Fibroblast of skin of left quadriceps (primary cell): Measurements from ENCODE around the gene TRERF1.

Source experiments
- DNase-seq, 2 experiments: peaks; one replicate each; pipeline ENCODE4 v3.0.0-alpha.2; 2013; ENCODE audit warnings: low read depth in 2 of 2

The TRERF1 gene

DNA sequence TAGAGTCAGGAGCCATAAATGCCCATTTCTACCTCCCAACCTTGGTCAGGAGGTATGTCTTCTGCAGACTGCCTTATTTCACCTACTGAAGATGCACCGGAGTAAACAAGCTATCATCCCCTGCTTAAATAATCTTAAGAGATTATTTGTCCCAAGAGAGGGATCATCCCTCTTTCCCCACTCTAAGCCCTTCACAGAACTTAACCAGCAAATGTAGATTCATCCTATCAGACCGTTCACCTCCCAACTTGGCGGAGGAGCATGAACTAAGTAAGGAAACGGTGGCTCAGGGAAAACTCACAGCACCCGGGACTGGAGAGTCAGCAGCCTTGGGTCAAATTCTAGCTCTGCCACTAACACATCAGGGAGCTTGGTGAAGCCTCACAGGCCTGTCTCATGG, 115.3 kb downstream of the TRERF1 start:
- no peak for DNase-seq

GRCh38 chr6:42335896-42336295, 115.8 kb downstream of the TRERF1 start:
- DNase-seq, result peak; percentile 44 to 51

DNA sequence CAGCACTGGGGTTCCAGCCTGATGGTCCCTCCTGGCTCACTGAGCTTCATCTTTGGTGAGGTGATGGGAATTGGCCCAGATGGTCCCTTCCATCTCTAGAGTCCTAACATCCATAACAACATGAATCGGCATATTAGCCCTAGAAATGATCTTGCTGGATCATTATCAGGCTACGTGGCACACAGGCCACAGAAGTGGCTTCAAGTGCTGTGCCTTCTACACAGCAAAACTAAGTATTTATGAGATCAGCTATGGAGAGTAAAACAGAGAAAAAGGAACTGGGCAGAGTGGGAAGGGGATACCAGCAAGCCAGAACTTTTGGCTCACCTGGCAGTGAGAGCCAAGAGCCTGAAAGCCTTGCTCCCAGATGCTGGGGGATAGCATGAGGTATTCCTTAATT, 116.9 kb downstream of the TRERF1 start:
- DNase-seq, result no peak

DNA sequence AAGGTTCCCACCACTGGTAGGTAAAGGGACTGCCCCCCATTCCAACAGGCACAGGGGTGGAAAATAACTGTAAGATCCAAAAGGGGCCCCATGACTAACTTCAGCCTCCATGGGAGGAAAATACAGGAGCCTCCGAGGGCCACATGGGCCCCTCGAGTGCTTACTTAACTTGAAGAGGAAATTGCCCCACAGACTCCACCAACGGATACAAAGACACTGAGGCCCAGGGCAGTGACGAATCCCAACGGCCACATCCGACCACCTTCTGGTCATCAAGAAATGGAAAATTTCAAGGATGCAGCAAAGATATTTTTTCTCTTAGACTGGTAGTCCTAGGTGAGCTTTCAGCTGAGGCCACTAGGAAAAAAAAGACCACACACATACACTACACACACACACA, 118.1 kb downstream of the TRERF1 start:
- no peak for DNase-seq

- no peak for DNase-seq
These were observed 118.8 kb downstream of the TRERF1 start for GRCh38 chr6:42332916-42333315.

GRCh38 chr6:42331019-42331418, 120.7 kb downstream of the TRERF1 start:
- no peak for DNase-seq

- no peak for DNase-seq
These were observed 125.5 kb downstream of the TRERF1 start for GRCh38 chr6:42326248-42326647.

DNA sequence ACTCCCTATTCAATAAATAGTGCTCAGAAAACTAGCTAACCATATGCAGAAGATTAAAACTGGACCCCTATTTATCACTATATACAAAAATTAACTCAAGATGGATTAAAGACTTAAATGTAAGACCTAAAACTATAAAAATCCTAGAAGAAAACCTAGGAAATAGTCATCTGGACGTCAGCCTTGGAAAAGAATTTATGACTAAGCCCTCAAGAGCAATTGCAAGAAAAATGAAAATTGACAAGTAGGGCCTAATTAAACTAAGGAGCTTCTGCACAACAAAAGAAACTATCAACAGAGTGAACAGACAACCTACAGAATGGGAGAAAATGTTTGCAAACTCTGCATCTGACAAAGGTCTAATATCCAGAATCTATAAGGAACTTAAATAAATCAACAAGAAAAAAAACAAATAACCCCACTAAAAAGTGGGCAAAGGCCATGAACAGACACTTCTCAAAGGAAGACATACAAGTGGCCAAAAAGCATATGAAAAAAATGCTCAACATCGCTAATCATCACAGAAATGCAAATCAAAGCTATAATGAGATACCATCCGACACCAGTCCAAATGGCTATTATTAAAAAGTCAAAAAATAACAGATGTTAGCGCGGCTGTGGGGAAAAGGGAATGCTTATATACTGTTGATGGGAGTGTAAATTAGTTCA, 126.9 kb downstream of the TRERF1 start:
- DNase-seq, result peak in 1 of 2 experiments; percentile 20

GRCh38 chr6:42322676-42323075, 129.1 kb downstream of the TRERF1 start:
- DNase-seq, result no peak

DNA sequence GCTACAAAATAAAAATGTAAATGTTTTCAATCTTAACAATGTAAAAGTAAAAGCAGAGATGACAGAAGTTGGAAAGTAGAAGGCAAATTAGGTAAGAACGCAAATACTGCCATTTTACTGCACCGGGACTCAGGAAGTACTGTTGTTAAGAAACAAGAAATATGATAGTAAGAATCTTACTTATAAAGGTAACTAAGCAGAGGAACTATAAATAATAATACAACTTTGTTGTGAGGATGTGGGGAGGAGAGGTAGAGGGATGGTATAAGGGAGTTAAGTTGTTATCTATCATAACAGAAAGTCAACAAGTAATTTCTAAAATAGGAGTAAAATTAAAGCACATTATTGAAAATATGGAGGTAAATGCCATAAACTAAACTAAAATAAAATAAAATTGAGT, 129.8 kb downstream of the TRERF1 start:
- DNase-seq, result no peak

DNA sequence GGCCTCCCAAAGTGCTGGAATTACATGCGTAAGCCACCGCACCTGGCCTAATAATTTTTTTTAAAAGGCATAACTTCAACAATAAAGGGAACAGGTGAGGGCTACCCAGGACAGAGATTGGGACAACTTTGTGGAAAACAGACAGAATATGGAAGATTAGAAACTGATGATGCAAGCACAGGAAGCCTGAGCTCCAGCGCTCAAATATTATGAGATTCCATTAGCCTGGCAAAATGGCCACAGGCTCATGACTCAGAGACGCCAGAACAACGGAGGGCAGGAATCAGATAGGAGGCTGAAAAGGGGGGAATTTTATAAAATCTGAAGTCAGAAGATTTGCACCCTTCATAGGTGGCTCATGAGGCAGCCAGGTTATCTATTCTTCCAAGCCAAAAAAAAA, 131.0 kb downstream of the TRERF1 start:
- DNase-seq, result no peak

DNA sequence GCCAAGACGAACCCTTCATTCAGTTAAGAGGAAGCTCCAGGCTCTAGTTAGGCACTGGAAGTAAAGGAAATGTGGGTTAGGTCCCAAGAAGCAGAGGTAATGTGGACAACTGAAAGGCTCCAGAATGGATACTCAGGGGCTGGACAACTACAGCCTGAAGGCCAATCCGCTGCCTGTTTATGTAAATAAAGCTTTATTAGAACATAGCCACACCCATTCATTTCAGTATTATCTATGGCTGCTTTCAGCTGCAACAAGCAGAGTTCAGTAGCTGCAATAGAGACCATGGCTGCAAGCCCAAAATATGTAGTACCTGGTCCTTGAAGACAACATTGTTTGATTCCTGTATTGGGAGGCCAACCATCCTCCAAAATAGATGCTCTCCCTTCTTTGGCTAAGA, 133.2 kb downstream of the TRERF1 start:
- no peak for DNase-seq

- no peak for DNase-seq
These were observed 134.7 kb downstream of the TRERF1 start for GRCh38 chr6:42316981-42317380.

- DNase-seq, result peak; percentile 88
These were observed 135.4 kb downstream of the TRERF1 start for GRCh38 chr6:42315991-42316970.

DNA sequence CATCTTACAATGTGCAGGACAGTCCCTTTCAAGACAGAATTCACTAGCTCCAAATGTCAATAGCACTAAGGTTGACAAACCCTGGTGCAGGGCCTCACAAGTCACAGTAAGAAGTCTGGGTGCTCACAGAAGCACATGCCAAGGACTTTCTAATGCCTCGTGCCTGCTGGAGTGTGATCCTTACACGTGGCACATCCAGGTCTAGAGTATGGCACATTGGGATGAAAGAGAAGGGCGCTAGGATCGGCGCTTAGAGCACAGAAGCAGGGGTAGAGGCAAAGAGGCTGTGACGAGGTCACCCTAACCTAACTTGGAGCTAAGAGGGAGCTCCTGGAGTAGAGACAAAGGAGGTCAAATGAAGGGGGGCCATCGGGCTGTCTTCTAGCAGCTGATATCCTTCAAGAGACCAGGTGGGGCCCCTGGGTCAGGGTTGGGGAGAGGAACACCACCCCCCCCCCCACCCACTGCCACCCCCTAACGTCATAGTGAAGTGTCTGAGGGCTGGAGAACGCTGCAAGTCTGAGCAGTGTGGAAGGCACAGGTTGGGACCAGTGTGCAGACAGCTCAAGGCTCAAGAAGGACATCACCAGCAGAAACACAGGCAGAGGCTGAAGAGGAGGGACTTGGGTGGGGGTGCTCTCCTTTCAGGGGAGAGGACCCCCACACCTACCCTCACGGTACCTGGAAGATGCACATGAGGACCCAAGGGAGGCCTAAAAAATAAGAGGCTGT, 136.3 kb downstream of the TRERF1 start:
- no peak for DNase-seq

DNA sequence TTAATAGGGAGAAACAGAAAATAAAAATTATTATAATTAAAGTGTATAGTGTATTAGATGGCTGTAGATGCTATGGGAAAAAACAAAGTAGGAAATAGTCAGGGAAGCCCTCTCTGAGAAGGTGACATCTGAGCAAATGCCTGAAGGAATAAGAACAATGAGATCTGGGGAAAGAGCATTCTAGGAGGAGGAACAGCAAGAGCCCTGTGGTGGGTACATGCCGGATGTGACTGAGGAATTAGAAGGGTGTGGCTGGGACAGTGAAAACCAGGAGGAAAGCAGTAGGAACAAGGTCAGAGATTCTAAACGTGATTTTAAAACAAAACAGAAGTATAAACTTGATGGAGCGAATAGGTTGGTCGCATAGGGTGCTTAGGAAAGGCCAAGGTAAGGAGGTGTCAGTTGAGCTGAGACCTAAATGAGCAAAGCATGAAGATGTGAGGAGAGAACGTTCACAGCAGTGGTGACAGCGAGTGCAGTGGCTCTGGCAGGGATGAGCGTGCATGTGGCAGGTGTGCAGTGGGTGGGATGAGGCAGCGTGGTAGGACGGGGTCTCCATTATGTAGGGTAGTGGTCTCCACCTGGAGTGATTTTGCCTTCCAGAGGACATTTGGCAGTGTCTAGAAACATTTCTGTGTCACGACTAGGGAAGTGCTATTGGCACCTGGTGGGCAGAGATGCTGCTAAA, 137.0 kb downstream of the TRERF1 start:
- no peak for DNase-seq

DNA sequence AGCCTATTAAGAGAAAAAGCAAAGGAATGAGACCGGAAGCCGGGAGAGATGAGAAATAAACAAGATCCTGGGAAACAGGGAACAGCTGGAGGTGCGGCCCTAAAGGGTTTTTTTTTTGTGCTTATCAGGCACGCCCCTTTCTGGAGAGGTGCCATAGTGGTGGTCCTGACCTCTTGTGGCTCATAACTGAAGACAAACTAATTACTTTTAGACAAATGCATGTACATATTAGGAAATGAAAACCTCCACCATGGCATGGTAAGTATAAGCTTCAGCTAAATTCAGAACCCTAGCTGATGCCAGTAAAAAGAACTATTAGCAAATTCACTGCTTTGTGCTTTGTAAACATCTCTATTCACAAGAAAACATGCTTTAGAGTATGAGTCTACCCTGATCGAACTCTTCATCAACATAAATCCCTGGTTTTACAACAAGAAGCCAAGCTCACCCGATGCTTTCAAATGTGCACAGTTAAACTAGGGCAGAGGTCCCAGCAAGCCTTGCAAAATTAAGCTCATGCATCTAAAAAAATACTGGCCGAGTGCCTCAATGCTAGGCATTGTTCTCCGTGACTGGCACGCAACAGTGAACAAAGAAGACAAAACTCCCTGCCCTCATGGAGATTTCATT, 137.7 kb downstream of the TRERF1 start:
- DNase-seq, result peak in 1 of 2 experiments; percentile 29

DNA sequence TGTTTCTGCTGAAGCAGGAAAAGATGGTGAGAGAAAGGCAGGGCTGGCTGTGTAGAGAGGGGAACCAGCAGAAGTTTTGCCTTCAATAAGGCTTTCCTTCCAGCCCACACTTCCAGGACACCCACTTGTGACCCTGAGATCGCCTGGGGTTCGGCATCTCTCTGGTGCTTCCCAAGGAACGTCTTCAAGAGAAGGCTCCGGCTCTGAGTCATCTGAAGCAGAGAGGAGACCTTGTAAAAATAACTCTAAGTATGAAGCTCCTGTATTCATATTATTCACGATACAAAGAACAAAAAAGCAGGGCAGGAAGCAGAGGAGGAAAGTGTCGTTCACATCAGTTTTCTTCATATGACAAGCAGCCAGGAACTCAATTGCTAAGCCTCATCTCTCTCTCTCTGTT, 138.7 kb downstream of the TRERF1 start:
- DNase-seq, result no peak

DNA sequence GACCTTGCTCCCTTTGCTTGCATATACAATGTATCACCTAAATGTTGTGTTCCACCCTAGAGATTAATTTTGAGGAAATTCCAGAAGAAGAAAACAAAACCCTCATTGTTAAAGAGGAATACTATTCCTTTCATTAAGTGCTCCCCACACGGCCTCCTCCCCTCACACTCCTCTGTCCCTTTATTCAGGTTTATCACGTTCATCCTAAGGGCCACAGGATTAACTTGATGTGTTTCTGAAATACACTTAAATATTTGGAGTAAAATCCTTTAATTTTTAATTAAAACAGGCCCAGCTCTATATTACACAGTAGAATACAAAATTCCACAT, 144.6 kb downstream of the TRERF1 start:
- no peak for DNase-seq

GRCh38 chr6:42306439-42307140, 145.1 kb downstream of the TRERF1 start:
- DNase-seq, result no peak
